ENCODE data around the gene LLCFC1.

GRCh38 chr7:142938611-142939010, 673 bp upstream of the LLCFC1 start:
- TF ChIP-seq POLR2A (IDR thresholded peaks at IDR 0.05; ENCODE audit: low read depth) = no peak
- no peak for TF ChIP-seq CTCF (IDR thresholded peaks at IDR 0.05)

Data from esophagus muscularis mucosa (tissue), 3 donors.